D341Med (cell line): ENCODE measurements around the gene ZDHHC3.

ENCODE experiments used
- DNase-seq: peaks from one replicate; pipeline ENCODE4 v3.0.0; 2012; ENCODE audit warnings: low spot score

Gene ZDHHC3

DNA sequence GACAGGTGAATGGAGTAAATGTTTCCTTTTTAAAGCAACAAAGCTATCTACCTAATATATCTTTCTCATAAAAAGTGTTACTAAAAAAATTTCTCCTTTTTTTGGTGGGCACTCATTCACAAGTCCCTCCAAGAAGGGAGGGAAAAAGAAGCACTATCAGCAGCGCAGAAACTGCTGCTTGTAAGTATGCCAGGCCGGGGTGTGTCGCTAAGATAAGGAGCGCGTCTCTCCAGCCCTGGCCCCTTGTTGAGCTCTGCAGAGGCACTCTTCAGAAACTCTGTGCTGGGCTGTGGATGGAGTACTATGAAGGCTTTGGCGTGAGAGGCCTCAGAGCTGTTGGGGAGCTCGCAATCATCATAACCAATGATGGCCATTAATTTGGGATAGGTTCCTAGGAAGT, 49.1 kb downstream of the ZDHHC3 start:
- no peak for DNase-seq

- no peak for DNase-seq
Observed at GRCh38 chr3:44926172-44926571, 49.8 kb downstream of the ZDHHC3 start.

DNA sequence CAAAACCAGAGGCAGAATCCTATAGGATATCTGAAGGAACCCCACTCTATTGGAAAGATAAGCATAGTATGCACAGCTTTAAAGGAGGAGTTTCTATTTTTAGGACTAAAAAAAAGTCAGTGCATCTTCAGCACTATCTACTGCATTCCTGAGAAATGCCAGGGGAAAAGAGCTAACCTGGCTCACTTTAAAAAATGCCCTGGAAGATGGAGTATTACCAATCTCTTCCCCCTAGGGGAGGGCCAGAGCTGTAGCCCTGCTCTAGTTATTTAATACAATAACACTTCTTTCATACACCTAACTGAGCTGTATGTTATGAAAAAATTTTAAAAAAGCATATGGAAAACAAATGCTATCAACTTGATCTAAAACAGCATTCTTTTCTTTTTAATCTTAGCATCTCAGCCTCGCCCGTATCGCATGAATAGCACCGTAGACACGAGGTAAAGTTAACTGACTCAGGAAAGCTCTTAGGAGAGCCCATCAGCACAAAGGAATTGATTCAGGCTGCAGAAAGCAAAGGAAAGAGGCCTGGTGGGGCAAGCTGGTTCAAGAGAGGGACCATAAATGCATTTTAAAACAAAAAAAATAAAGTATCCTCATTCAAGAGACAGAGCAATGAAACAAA, 51.4 kb downstream of the ZDHHC3 start:
- no peak for DNase-seq

DNA sequence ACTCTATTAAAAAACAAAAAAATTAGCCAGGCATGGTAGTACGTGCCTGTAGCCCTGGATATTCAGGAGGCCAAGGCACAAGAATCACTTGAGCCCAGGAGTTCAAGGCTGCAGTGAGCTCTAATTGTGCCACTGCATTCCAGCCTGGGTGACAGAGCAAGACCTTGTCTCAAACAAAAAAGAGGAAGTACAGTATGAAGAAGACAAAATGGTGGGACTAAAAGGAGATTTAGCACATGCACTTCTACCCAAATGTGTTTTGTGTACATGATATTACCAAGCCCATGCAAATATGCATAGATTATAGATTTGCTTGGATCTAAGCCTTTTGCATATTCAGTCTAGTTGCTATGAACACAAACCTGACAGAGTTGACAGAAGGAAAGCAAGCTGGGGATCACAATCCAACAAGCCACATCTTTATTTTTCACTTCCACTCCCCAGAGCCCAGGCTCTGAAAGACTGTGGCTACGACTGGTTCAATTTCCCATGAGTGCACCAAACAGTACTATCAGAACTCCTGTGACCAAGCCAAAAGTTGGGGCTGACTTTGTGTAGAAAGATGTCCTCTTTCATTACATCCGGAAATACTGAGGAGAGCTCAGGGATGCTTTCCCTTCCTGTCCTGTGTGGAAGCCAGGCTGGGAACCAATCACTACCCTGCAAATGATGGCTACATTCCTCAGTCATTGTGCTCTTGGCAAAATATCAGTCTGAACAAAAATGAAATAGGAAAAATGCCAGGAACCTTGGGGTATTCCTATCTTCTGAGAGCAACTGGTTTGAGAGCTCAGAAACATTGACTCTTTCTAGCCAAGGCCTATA, 52.1 kb downstream of the ZDHHC3 start:
- no peak for DNase-seq

DNA sequence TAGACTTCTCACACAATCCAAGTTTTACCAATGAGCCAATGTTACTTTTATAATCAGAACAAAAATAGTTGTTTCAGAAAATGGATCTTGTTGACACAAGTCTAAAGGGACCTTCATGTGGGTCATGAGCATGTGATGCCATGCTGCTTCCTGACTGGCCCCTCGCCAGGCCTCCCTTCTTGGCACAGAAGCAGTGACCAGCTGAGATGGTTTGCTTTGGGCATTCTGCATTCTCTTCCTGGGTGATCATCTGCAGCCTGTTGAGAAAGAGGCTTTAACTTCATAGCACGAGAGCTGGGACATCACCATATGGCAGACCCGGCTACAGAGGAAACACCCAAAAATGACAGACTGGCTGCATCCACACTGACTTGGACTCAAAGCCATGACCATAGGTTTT, 55.9 kb downstream of the ZDHHC3 start:
- no peak for DNase-seq

- no peak for DNase-seq
Observed at GRCh38 chr3:44918581-44918980, 57.4 kb downstream of the ZDHHC3 start.

DNA sequence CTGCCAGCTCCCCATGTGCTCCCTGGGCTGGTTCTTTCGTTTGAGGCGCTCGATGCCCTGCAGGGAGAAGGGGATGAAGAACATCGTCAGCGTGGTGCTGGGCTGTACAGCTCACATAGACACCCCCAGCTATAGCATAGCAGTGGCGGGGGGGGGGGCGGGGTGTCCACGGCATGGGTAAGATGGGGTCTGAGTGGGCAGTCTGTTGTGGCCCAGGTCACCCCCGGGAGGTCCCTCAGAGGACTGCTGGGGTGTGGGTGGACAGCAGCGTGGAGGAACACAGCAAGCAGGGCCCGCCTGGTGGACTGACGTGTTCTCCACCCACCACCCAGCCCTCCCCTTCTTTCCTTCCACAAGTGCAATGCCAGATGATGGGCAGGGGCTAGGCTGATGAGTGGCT, 57.9 kb downstream of the ZDHHC3 start:
- DNase-seq = no peak

DNA sequence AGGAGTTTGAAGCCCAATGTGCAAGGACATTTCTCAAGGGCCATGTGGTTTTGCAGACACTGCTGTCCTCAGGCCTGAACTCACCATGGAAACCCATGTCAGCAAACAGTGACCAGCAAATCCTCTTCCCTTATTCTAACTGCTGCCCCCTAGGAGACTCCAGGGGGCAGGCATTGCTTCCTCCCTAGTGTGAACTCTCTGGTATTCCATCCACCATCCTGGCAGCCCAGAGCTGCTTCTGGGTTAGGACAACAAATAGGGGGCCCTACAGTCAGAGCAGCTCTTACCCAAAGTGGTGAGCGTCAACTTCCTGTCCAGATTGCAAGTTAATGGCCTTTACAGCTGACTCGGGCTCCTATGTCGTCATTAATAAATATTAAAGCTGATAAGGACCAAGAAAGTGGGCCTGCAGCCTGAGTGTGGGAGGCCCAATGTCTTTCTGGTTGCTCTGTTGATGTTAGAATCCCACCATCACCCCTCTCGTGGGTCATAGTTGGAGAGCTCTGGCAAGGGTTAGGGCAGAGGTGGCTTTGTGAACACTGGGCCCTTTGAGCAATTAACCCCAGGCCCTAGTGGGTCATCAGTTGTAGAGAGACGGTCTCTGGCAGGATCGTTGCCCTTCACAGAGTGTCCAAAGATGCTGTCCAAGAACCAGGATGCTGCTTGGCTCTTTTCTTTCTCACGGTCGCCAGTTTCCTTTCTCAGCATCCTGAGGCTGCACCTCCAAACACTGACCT, 60.1 kb downstream of the ZDHHC3 start:
- DNase-seq = no peak

DNA sequence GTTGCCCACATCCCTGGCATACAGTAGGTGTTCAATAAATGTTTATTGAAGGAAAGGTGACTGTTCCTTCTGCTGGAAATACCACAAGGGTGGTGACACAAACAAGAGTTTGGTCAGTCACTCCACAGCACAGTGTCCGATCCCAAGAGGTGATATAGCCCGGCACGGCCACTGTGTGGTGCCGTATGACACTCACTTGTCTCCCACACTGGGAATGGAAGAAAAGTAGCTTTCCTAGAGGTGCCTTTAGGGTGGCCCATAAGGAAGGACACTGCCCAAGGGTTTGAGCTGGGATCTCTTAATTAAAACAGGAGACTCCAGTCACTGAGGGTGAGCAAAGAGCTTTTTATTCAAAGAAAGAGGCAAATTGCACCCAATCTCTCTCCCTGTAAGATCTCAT, 61.0 kb downstream of the ZDHHC3 start:
- DNase-seq = peak; percentile 48

DNA sequence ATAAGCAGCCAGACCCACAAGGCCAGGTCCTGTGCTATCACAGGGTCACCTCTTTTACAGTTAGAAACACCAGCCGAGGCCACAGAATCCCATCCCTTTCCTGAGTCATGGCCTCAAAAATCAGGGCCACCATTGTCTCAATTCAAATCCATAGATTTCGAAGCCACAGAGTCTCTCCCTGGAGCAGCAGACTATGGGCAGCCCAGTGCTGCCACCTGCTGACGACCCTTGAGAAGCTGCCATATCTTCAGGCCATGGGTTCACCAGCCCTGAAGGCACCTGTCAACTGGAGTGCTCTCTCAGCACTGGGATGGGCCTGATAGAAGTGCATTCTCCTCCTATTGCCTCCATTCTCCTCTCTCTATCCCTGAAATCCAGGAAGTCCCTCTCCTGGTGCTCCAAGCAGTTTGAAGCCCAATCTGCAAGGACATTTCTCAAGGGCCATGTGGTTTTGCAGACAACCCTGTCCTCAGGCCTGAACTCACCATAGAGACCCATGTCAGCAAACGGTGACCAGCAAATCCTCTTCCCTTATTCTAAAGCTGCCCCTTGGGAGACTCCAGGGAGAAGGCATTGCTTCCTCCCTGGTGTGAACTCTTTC, 62.0 kb downstream of the ZDHHC3 start:
- peak; percentile 89 for DNase-seq

DNA sequence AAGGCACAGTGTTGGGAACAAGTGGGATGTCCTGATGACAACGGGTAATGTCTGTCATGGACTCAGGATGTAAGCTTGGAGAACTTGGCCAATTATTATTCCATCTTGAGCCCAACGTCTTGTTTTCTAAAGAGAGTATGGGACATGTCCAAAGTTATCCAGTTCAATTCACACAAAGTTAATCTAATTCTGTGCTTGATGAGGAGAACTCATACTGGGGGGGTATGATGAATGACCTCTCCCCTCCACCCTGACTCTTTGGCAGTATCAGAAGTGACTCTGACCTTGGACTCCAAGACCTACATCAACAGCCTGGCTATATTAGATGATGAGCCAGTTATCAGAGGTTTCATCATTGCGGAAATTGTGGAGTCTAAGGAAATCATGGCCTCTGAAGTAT, 65.3 kb downstream of the ZDHHC3 start:
- DNase-seq = no peak

GRCh38 chr3:44909063-44909462, 66.9 kb downstream of the ZDHHC3 start:
- no peak for DNase-seq

GRCh38 chr3:44907612-44908011, 68.4 kb downstream of the ZDHHC3 start:
- DNase-seq = no peak

- no peak for DNase-seq
Observed at GRCh38 chr3:44906997-44907396, 69.0 kb downstream of the ZDHHC3 start.

- no peak for DNase-seq
Observed at GRCh38 chr3:44905446-44906157, 70.4 kb downstream of the ZDHHC3 start.

- no peak for DNase-seq
Observed at GRCh38 chr3:44903751-44904150, 72.2 kb downstream of the ZDHHC3 start.

DNA sequence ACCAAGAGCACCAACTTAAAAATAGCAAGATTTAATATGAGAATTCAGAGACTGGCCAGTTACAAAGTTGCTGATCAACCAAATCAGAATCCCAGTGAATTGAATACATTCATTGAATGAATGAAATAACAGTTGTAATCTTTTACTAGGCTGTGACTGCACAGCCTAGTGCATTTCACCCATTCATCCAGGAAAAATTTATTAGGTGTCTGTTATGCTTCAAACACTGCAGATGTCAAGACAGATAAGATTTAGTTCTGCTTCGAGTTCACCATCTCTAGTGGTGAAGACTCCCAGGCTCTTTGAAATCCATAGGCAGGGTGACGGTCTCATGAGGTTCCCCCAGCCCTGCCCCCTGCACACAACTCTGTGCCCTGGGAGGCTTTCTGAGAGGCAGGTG, 72.7 kb downstream of the ZDHHC3 start:
- DNase-seq = no peak

DNA sequence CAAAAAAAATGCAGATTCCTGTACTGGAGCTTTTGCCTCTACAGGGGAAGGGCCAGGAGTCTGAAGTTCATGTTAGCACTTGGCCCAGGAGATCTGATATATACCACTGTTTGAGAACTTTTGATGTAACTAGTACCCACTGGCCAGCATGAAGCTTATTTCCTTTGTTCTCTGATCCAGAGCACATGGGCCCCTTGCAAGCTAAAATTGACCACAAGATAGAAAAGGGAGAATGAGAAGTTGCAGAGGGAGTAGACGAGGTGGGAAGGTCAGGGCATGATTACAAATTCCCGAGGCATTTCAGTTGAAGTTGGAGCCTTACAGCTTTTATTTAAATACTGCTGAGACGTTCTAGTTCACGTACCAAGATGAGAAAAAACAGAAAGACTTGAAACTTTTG, 73.3 kb downstream of the ZDHHC3 start:
- no peak for DNase-seq

DNA sequence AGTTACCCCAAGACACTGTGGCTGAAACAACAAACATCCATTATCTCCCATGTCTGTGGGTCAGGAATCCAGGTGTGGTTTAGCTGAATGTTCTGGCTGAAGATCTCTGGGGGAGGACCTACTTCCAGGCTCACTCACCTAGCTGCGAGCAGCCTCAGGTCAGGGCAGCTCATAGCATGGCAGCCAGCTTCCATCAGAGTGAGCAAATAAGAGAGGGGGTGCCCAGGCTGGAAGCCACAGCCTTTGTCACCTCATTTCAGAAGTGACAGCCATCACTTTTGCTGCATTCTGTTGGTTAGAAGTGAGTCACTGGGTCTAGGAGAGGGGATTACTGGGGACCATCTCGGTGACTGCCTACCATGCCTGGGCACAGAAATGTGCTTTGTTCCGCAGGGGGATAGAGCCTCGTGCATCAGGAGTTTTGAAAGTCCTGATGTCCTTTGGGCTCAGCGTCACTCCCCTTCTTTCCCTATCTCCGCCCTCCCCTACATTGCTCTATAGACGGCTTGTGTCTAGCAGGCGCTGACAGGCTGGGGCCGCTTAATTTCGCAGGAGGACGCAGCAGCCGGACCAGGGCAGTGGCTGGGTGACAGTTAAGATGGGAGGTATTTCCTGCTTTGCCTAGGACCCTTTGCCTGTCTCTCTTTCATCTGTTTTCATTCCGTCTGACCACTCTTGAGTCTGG, 76.1 kb downstream of the ZDHHC3 start:
- DNase-seq = no peak

DNA sequence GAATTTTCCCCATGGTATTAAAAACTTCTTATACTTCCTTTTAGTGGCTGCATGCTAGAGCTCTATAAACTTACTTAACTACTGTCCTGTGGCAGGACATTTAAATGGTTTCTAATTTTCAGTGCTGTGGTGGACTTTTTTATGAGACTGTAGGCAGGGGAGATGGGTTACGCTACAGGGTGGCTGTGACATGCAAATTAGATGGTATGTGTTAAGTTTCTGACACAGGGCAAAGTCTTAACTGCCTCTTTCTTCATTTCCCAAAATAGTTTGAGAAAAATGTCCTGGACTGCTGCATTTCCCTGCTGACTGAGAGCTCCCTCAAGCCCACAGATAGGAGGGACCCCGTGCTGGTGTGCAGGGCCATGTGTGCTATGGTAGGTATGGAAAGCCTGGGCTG, 79.5 kb downstream of the ZDHHC3 start:
- no peak for DNase-seq

DNA sequence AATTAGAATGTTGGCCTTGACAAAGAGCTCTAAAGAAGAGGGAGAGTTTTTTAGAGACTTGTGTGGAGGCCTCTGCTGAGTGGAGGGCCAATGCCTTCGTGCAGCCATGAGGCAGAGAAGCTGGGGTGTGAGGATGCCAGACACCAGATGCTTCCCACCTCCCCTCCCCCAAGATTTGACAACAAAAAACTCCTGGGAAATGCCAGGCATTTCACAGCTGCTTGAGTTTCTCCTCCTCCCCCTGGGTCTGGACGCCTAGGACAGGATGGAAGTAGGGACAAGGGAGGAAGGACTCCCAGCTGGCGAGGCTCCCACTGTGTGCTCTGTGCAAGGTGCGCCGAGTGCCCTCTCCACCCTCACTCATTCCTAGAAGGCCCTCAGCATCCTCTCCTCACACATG, 81.5 kb downstream of the ZDHHC3 start:
- no peak for DNase-seq

DNA sequence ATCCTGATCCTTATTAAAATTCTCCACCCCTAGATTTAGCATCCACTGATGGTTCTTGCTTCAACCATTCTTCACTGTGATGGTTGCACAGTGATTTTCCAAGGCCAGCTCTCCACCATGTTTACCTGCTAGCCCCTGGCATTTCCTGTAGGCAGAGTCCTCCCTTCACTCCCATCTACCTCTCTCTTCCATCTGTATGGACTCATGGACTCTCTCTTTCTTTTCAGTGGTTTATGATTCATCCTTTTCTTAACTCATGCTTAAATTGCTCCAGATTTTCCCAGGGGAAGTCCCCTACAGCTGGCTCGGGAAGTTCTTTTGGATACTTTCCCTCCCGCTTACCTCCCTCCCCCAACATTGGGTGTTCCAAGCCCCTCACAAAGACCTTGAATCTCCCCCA, 82.9 kb downstream of the ZDHHC3 start:
- DNase-seq = no peak
